Tibial artery (tissue), 4 donors: ENCODE results near the gene PACS2.

Source experiments
- DNase-seq, 2 donors: peaks; one replicate each; pipeline ENCODE4 v3.0.0-alpha.2; 2019
- H3K27ac ChIP-seq, 2 donors: fragments of 200-600 bp; sonication (generic) in 1 of 2; 1 replicate in 1 of 2; 2 replicates in 1 of 2; pipeline ENCODE4 v1.5.1; 2018 to 2019; ENCODE audit warnings: mild to moderate bottlenecking in 1 of 2
- H3K27me3 ChIP-seq, 2 donors: fragments of 200-600 bp; sonication (generic) in 1 of 2; one replicate each; pipeline versions ENCODE4 v1.5.1 to v1.6.0; 2016 to 2019
- H3K36me3 ChIP-seq, 3 donors: fragments of 200-600 bp; sonication (generic) in 2 of 3; one replicate each; pipeline ENCODE4 v1.5.1; 2016 to 2019; ENCODE audit warnings: mild to moderate bottlenecking in 2 of 3
- H3K4me1 ChIP-seq, 4 donors: fragments of 200-600 bp; sonication (generic) in 2 of 4; 1 replicate in 3 of 4; 2 replicates in 1 of 4; pipeline ENCODE4 v1.5.1; 2016 to 2019
- H3K4me3 ChIP-seq, 2 donors: fragments of 200-600 bp; sonication (generic) in 1 of 2; 1 replicate in 1 of 2; 2 replicates in 1 of 2; pipeline ENCODE4 v1.5.1; 2018 to 2019; ENCODE audit warnings: mild to moderate bottlenecking in 2 of 2
- H3K9me3 ChIP-seq, 3 donors: fragments of 200-600 bp; sonication (generic) in 1 of 3; one replicate each; pipeline ENCODE4 v1.5.1; 2016 to 2019
- intact Hi-C: fragments of 100-400 bp; cut with DNase I; formaldehyde crosslinking; loops from one replicate; pipeline ENCODE4 v1.15.0; 2023; ENCODE audit warnings: low total_unique reads
- TF ChIP-seq, protein P1 (sequence below), 2 experiments: fragments of 200-600 bp in 1 of 2; fragments of 450-650 bp in 1 of 2; IDR thresholded peaks; one replicate each; pipeline ENCODE4 v1.5.1; 2017 to 2019; ENCODE audit warnings: antibody characterized with exemption in 2 of 2, mild to moderate bottlenecking in 1 of 2, moderate library complexity in 1 of 2

PACS2 gene

GRCh38 chr14:105382343-105383082 lies 68.0 kb downstream of the PACS2 start:
- Histone ChIP-seq H3K9me3 (no peaks in the 10 kb centered on the region), H3K36me3 (peaks cover 29 to 85% (median 76%) of the 10 kb centered on the region in 3 donors), H3K27ac (no peak overlapping the region), H3K4me1 (no peaks in the 10 kb centered on the region), H3K27me3 (no peaks in the 10 kb centered on the region), H3K4me3 (no peak overlapping the region)
- intact Hi-C loops: no loop called here
- TF ChIP-seq, protein P1, sequence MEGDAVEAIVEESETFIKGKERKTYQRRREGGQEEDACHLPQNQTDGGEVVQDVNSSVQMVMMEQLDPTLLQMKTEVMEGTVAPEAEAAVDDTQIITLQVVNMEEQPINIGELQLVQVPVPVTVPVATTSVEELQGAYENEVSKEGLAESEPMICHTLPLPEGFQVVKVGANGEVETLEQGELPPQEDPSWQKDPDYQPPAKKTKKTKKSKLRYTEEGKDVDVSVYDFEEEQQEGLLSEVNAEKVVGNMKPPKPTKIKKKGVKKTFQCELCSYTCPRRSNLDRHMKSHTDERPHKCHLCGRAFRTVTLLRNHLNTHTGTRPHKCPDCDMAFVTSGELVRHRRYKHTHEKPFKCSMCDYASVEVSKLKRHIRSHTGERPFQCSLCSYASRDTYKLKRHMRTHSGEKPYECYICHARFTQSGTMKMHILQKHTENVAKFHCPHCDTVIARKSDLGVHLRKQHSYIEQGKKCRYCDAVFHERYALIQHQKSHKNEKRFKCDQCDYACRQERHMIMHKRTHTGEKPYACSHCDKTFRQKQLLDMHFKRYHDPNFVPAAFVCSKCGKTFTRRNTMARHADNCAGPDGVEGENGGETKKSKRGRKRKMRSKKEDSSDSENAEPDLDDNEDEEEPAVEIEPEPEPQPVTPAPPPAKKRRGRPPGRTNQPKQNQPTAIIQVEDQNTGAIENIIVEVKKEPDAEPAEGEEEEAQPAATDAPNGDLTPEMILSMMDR (IDR thresholded peaks at IDR 0.05): no peak
- no peak for DNase-seq

GRCh38 chr14:105383083-105383730 lies 68.7 kb downstream of the PACS2 start:
- Histone ChIP-seq H3K4me1 (no peaks in the 10 kb centered on the region), H3K9me3 (no peaks in the 10 kb centered on the region), H3K36me3 (peaks cover 29 to 92% (median 80%) of the 10 kb centered on the region in 3 donors), H3K27me3 (no peaks in the 10 kb centered on the region), H3K27ac (no peak overlapping the region), H3K4me3 (no peak overlapping the region)
- DNase-seq: no peak
- intact Hi-C loops: no loop called here
- TF ChIP-seq, protein P1 (IDR thresholded peaks at IDR 0.05): no peak

DNA sequence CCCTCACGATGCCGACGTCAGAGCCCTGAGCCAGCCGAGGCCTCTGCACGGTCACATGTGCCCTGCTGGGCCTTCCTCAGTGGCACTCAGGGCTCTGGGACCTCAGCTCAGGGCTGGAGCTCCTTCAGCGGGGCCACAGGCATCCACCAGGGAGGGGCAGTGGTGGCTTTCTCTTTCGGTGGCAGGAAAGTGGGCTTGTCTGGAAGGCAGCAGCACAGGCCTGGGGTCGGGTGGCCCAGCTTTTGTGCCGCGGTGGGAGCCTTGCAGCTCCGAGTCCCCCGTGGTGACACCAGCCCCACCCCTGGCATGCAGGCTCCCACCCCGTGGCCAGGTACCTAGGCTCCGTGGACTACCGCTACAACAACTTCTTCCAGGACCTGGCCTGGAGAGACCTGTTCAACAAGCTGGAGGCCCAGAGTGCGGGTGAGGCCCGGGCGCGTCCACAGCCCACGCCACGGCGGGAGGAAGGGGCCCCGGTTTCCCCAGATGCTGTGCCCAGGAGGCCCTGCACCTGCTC lies 69.6 kb downstream of the PACS2 start:
- Histone ChIP-seq H3K4me1 (peaks cover 0 to 1% (median 0%) of the 10 kb centered on the region in 4 donors), H3K4me3 (no peak overlapping the region), H3K9me3 (no peaks in the 10 kb centered on the region), H3K36me3 (peaks cover 29 to 99% (median 79%) of the 10 kb centered on the region in 3 donors), H3K27me3 (no peaks in the 10 kb centered on the region), H3K27ac (no peak overlapping the region)
- TF ChIP-seq, protein P1 (IDR thresholded peaks at IDR 0.05): no peak
- intact Hi-C loops: no loop called here
- no peak for DNase-seq

- peaks cover 0 to 8% (median 0%) of the 10 kb centered on the region in 4 donors for H3K4me1 ChIP-seq
- intact Hi-C loops: no loop called here
- H3K9me3 ChIP-seq: no peaks in the 10 kb centered on the region
- TF ChIP-seq, protein P1 (IDR thresholded peaks at IDR 0.05): no peak
- H3K27ac ChIP-seq: no peak overlapping the region
- no peak for DNase-seq
- H3K36me3 ChIP-seq: peaks cover 29 to 92% (median 72%) of the 10 kb centered on the region in 3 donors
- no peaks in the 10 kb centered on the region for H3K27me3 ChIP-seq
- no peak overlapping the region for H3K4me3 ChIP-seq
Observed at GRCh38 chr14:105384605-105385321, 70.2 kb downstream of the PACS2 start.

GRCh38 chr14:105385322-105385637 lies 70.7 kb downstream of the PACS2 start:
- DNase-seq: no peak
- intact Hi-C loops: no loop called here
- H3K4me1 ChIP-seq: peaks cover 0 to 13% (median 0%) of the 10 kb centered on the region in 4 donors
- peaks cover 29 to 87% (median 67%) of the 10 kb centered on the region in 3 donors for H3K36me3 ChIP-seq
- TF ChIP-seq, protein P1 (IDR thresholded peaks at IDR 0.05): no peak
- no peaks in the 10 kb centered on the region for H3K27me3 ChIP-seq
- H3K27ac ChIP-seq: no peak overlapping the region
- no peaks in the 10 kb centered on the region for H3K9me3 ChIP-seq
- H3K4me3 ChIP-seq: no peak overlapping the region
